Measurements from ENCODE around the gene FAM107B. TPM values are rescaled to one million over a fixed set of nuclear protein-coding genes. Genes with fewer than 3 reads are reported as not detected.
"Not testable (repeated sequence)": the region's sequence is repeated elsewhere in the genome, so short reads cannot be mapped to it uniquely, and the experiment has no call there.

The FAM107B gene
- total RNA-seq, 2 donors from 2014 or later: 226 to 255 TPM

- ATAC-seq: no peak
- Mint-ChIP-seq H3K36me3 (peaks cover 15% of the 10 kb centered on the region), H3K4me3 (no peak overlapping the region), H3K27ac (peak overlapping the region in 1 of 2 donors; percentile 85), H3K4me1 (ENCODE audit: low read depth in 2 of 2) (peaks cover 48 to 49% of the 10 kb centered on the region in 2 donors), H3K9me3 (peaks cover 16% of the 10 kb centered on the region), H3K27me3 (no peaks in the 10 kb centered on the region)
- DNase-seq (ENCODE audit: low spot score): no peak
Observed at GRCh38 chr10:14669576-14669975, 105.1 kb downstream of the FAM107B start.

- Mint-ChIP-seq H3K9me3 (peaks cover 16% of the 10 kb centered on the region), H3K4me1 (ENCODE audit: low read depth in 2 of 2) (peaks cover 55 to 57% of the 10 kb centered on the region in 2 donors), H3K27me3 (no peaks in the 10 kb centered on the region), H3K4me3 (peak overlapping the region; percentile 18), H3K27ac (peak overlapping the region; percentile 85 to 89), H3K36me3 (peaks cover 15% of the 10 kb centered on the region)
- peak; percentile 57 to 79 for ATAC-seq
- DNase-seq (ENCODE audit: low spot score): peak; percentile 80
Observed at GRCh38 chr10:14667781-14668180, 106.9 kb downstream of the FAM107B start.

GRCh38 chr10:14667280-14667679 lies 107.4 kb downstream of the FAM107B start:
- H3K4me1 Mint-ChIP-seq (ENCODE audit: low read depth in 2 of 2): peaks cover 60 to 62% of the 10 kb centered on the region in 2 donors
- H3K36me3 Mint-ChIP-seq: peaks cover 15% of the 10 kb centered on the region

GRCh38 chr10:14665865-14666857 lies 108.5 kb downstream of the FAM107B start:
- peak overlapping the region; percentile 61 for H3K4me3 Mint-ChIP-seq
- H3K4me1 Mint-ChIP-seq (ENCODE audit: low read depth in 2 of 2): peaks cover 71 to 72% of the 10 kb centered on the region in 2 donors
- DNase-seq (ENCODE audit: low spot score) (no peak), ATAC-seq (no peak)
- H3K27me3 Mint-ChIP-seq: no peaks in the 10 kb centered on the region
- H3K9me3 Mint-ChIP-seq: peaks cover 16% of the 10 kb centered on the region
- H3K27ac Mint-ChIP-seq: peak overlapping the region; percentile 85 to 89
- H3K36me3 Mint-ChIP-seq: peaks cover 22% of the 10 kb centered on the region

More at GRCh38 chr10:14667280-14667679, 107.4 kb downstream of the FAM107B start:
- Mint-ChIP-seq H3K9me3 (peaks cover 16% of the 10 kb centered on the region), H3K4me3 (peak overlapping the region; percentile 18), H3K27me3 (no peaks in the 10 kb centered on the region), H3K27ac (peak overlapping the region; percentile 85 to 89)
- no peak for DNase-seq (ENCODE audit: low spot score)
- ATAC-seq: no peak

- Mint-ChIP-seq H3K36me3 (peaks cover 30% of the 10 kb centered on the region), H3K4me3 (peak overlapping the region; percentile 61), H3K9me3 (peaks cover 19% of the 10 kb centered on the region), H3K27ac (peak overlapping the region; percentile 85 to 89), H3K4me1 (ENCODE audit: low read depth in 2 of 2) (peaks cover 75 to 80% of the 10 kb centered on the region in 2 donors), H3K27me3 (no peaks in the 10 kb centered on the region)
- ATAC-seq (peak; percentile 86 to 88), DNase-seq (ENCODE audit: low spot score) (peak; percentile 76)
Observed at GRCh38 chr10:14665304-14665703, 109.4 kb downstream of the FAM107B start.

GRCh38 chr10:14664345-14664744 lies 110.4 kb downstream of the FAM107B start:
- peaks cover 78 to 85% of the 10 kb centered on the region in 2 donors for H3K4me1 Mint-ChIP-seq (ENCODE audit: low read depth in 2 of 2)
- H3K27ac Mint-ChIP-seq: peak overlapping the region; percentile 85 to 89
- peaks cover 31% of the 10 kb centered on the region for H3K36me3 Mint-ChIP-seq

DNA sequence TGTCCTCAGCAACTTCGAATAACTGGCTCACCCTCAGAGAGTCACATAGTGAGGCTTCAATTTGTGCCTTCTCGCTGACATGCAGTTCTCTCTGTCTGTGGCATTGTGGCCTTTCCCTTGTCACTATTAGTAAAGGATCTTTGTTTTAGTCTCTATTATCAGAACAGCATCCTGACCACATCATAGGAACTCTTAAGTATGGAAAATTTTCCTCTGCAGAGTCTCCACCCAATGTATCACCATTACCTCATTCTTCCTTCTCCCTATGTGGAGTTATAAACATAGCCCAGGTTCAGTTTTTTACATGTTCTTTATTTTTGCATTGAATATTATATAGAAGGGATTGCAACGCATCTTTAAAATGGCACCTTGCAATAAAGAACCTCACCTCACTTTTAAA lies 112.9 kb downstream of the FAM107B start:
- Mint-ChIP-seq H3K36me3 (peaks cover 36% of the 10 kb centered on the region), H3K4me1 (ENCODE audit: low read depth in 2 of 2) (peaks cover 92 to 99% of the 10 kb centered on the region in 2 donors), H3K9me3 (peaks cover 20% of the 10 kb centered on the region), H3K27me3 (no peaks in the 10 kb centered on the region), H3K27ac (peak overlapping the region; percentile 85 to 89), H3K4me3 (peak overlapping the region; percentile 83)
- DNase-seq (ENCODE audit: low spot score) (no peak), ATAC-seq (no peak)

More at GRCh38 chr10:14664345-14664744, 110.4 kb downstream of the FAM107B start:
- Mint-ChIP-seq H3K4me3 (peak overlapping the region; percentile 61), H3K27me3 (no peaks in the 10 kb centered on the region), H3K9me3 (peaks cover 15% of the 10 kb centered on the region)
- peak in 1 of 2 donors; percentile 2 for ATAC-seq
- DNase-seq (ENCODE audit: low spot score): no peak

- peaks cover 89 to 96% of the 10 kb centered on the region in 2 donors for H3K4me1 Mint-ChIP-seq (ENCODE audit: low read depth in 2 of 2)
- ATAC-seq (no peak), DNase-seq (ENCODE audit: low spot score) (no peak)
- peaks cover 26% of the 10 kb centered on the region for H3K36me3 Mint-ChIP-seq
- H3K4me3 Mint-ChIP-seq: peak overlapping the region; percentile 83
- H3K27me3 Mint-ChIP-seq: no peaks in the 10 kb centered on the region
- peaks cover 10% of the 10 kb centered on the region for H3K9me3 Mint-ChIP-seq
- H3K27ac Mint-ChIP-seq: peak overlapping the region; percentile 85 to 89
Observed at GRCh38 chr10:14660831-14661230, 113.9 kb downstream of the FAM107B start.

DNA sequence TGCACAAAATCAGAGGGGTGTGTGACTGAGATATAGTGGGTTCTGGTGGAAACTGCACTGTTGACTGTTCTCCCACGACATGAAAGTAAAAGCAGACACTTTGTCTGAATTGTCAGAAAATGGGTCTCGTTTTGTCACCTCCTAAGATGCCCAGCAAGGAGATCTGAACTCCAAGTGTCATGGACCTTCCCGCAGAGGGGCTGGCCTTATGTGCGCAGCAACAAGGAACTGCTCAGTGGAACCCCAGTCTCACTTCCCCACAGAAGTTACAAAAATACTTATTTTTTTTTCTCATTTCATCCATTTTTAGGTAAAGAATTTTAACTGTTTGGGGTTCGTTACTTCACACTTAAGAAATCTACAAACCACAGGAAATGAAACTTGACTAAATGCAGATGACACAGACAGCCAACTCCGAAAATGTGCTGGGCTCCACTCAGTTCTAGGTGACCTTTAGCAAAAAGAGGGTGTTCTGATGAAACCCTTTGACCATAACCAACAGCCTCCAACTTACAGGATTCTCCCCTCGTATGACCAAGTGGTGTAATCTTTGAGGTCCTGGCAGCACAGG lies 115.0 kb downstream of the FAM107B start:
- peaks cover 84 to 96% of the 10 kb centered on the region in 2 donors for H3K4me1 Mint-ChIP-seq (ENCODE audit: low read depth in 2 of 2)
- H3K9me3 Mint-ChIP-seq: peaks cover 9% of the 10 kb centered on the region
- H3K36me3 Mint-ChIP-seq: peaks cover 23% of the 10 kb centered on the region
- H3K4me3 Mint-ChIP-seq: peak overlapping the region; percentile 83
- H3K27ac Mint-ChIP-seq: peak overlapping the region; percentile 85 to 89
- DNase-seq (ENCODE audit: low spot score): peak; percentile 86
- H3K27me3 Mint-ChIP-seq: no peaks in the 10 kb centered on the region
- peak; percentile 88 to 89 for ATAC-seq

DNA sequence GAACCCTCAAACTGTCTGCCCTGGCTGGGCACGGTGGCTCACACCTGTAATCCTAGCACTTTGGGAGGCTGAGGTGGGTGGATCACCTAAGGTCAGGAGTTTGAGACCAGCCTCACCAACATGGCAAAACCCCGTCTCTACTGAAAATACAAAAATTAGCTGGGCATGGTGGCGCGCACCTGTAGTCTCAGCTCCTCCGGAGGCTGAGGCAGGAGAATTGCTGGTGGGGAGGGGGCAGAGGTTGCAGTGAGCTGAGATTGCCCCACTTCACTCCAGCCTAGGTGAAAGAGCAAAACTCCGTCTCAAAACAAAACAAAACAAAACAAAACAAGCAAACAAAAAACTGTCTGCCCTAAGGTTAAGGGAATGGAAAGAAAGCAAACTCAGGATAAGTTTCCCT lies 115.6 kb downstream of the FAM107B start:
- Mint-ChIP-seq H3K36me3 (peaks cover 23% of the 10 kb centered on the region), H3K4me1 (ENCODE audit: low read depth in 2 of 2) (peaks cover 84 to 96% of the 10 kb centered on the region in 2 donors), H3K27ac (peak overlapping the region; percentile 85 to 89), H3K4me3 (peak overlapping the region; percentile 83)
- not testable (repeated sequence) for DNase-seq (ENCODE audit: low spot score); H3K27me3 Mint-ChIP-seq; H3K9me3 Mint-ChIP-seq
- ATAC-seq: peak in 1 of 2 donors; percentile 25

GRCh38 chr10:14658331-14659127 lies 116.2 kb downstream of the FAM107B start:
- ATAC-seq (no peak), DNase-seq (ENCODE audit: low spot score) (no peak)
- H3K9me3 Mint-ChIP-seq: peaks cover 9% of the 10 kb centered on the region
- peaks cover 23% of the 10 kb centered on the region for H3K36me3 Mint-ChIP-seq
- no peaks in the 10 kb centered on the region for H3K27me3 Mint-ChIP-seq
- H3K4me1 Mint-ChIP-seq (ENCODE audit: low read depth in 2 of 2): peaks cover 85 to 96% of the 10 kb centered on the region in 2 donors
- peak overlapping the region; percentile 83 for H3K4me3 Mint-ChIP-seq
- H3K27ac Mint-ChIP-seq: peak overlapping the region; percentile 85 to 89

DNA sequence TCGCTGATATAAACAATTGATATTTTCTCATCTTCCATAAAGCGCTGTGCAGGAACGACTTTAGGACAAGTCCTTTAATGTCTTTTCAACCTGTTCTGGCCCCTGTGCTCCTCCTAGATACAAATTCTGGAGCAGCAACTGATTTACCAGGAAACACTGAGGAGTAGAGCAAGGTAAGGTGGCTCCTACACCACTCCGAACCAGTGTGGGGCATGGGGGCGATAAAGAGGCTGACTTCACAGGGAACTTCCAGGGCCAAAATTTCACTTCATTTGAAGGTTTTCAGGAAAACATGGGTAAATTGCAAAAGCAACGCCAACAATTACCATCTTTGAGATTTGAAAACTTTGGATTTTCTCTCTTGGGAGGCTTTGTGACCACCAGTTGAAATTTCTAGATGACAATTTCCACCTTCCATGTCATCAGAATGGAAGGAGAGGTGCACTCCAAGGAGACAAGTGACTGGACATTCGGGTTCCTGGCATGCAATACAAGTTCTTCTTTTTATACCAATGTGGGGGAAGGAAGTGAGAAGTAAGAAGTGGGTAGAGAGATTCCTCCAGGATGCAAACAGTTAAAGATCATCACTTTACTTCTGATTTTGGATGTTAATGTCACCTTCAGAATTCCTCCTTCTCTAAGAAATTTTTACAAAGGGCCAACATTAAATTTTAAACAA lies 118.5 kb downstream of the FAM107B start:
- H3K4me1 Mint-ChIP-seq (ENCODE audit: low read depth in 2 of 2): peaks cover 71 to 80% of the 10 kb centered on the region in 2 donors
- H3K27ac Mint-ChIP-seq: peak overlapping the region in 1 of 2 donors; percentile 20
- H3K9me3 Mint-ChIP-seq: peaks cover 9% of the 10 kb centered on the region
- H3K36me3 Mint-ChIP-seq: peaks cover 17% of the 10 kb centered on the region
- no peak for ATAC-seq
- DNase-seq (ENCODE audit: low spot score): no peak
- H3K27me3 Mint-ChIP-seq: no peaks in the 10 kb centered on the region
- no peak overlapping the region for H3K4me3 Mint-ChIP-seq
